ENCODE data around the gene RSU1. TPM values are rescaled to one million over a fixed set of nuclear protein-coding genes. Genes with fewer than 3 reads are reported as not detected.

Gene RSU1
- total RNA-seq, 1 experiment from 2014 or later: 29.5 TPM

DNA sequence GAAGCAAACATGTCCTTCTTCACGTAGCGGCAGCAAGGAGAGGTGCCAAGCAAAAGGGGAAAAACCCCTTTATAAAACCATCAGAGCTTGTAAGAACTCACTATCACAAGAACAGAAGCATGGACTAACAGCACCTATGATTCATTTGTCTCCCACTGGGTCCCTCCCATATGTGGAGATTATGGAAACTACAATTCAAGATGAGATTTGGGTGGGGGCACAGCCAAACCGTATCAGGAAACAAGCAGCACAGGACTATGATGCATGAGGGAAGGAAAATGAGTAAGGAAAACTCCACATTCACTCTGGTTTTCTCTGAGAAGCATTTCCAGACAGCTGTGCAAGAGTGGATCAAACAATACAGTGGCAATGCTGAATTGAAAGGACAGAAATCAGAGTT is 81.6 kb downstream of the RSU1 start:
- Histone ChIP-seq H3K27ac (ENCODE audit: low read depth, low read length) (no peak overlapping the region), H3K4me1 (ENCODE audit: control insufficient read depth in 1 of 2, insufficient read depth in 2 of 2, low read length in 2 of 2) (no peaks in the 10 kb centered on the region), H2AFZ (ENCODE audit: low read depth, low read length, poor library complexity, severe bottlenecking) (no peak overlapping the region), H3K4me3 (replicated peaks in 1 of 2; ENCODE audit: low read depth in 1 of 2, low read length in 2 of 2) (no peak overlapping the region), H3K79me2 (ENCODE audit: insufficient read depth, low read length) (no peaks in the 10 kb centered on the region), H3K27me3 (ENCODE audit: insufficient read depth, low read length) (no peaks in the 10 kb centered on the region), H3K36me3 (ENCODE audit: control insufficient read depth in 1 of 2, insufficient read depth in 2 of 2, low read length in 2 of 2) (no peaks in the 10 kb centered on the region), H4K20me1 (ENCODE audit: insufficient read depth) (no peaks in the 10 kb centered on the region), H3K9me2 (ENCODE audit: insufficient read depth) (no peaks in the 10 kb centered on the region), H3K9me3 (ENCODE audit: control insufficient read depth in 1 of 2, insufficient read depth in 1 of 2, low read depth in 1 of 2, low read length in 2 of 2) (no peaks in the 10 kb centered on the region), H3K4me2 (ENCODE audit: low read length) (no peak overlapping the region), H3K9ac (ENCODE audit: low read length) (no peak overlapping the region)
- BruUV-seq (replicated peaks): no TSS peak
- DNase-seq (ENCODE audit: low read depth, low spot score) (no peak), ATAC-seq (no peak)
- no peak for TF ChIP-seq ELF1 (IDR thresholded peaks at IDR 0.05; ENCODE audit: borderline replicate concordance, low read depth)
- no peak for TF ChIP-seq EZH2 (IDR thresholded peaks at IDR 0.05)
- TF ChIP-seq CBX3 (IDR thresholded peaks at IDR 0.05; ENCODE audit: low read depth): no peak
- TF ChIP-seq, protein P1, sequence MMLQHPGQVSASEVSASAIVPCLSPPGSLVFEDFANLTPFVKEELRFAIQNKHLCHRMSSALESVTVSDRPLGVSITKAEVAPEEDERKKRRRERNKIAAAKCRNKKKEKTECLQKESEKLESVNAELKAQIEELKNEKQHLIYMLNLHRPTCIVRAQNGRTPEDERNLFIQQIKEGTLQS (IDR thresholded peaks at IDR 0.05): no peak
- TF ChIP-seq POLR2A (IDR thresholded peaks at IDR 0.05; ENCODE audit: borderline replicate concordance, extremely low read depth, insufficient read depth, insufficient read length): no peak
- no peak for TF ChIP-seq JUND (IDR thresholded peaks at IDR 0.05)
- intact Hi-C loops (cut with micrococcal nuclease): no loop called here
- POLR2A ChIA-PET: no interaction called here
- CTCF ChIA-PET: no interaction called here
- RAD21 ChIA-PET (ENCODE audit: low non-redundant PET in 1 of 2, low total read pairs in 2 of 2, uncharacterized antibody in 2 of 2, unreplicated experiment in 2 of 2): no interaction called here

DNA sequence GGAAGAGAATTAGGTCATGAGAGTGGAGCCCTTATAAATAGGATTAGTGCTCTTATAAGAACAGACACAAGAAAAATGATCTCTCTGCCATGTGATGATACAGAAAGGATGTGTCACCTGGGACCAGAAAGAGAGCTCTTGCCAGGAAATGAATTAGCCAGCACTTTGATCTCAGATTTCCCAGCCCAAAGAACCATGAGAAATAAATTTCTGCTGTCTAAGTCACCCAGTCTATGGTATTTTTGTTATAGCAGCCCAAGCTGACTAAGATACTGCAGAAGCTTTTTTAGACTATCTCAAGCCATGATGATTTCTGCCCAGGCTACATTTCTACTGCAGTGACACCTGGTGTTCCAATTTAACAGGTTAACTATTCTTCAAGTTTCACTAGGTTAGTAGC is 84.8 kb downstream of the RSU1 start:
- no peaks in the 10 kb centered on the region for H3K9me3 ChIP-seq (ENCODE audit: control insufficient read depth in 1 of 2, insufficient read depth in 1 of 2, low read depth in 1 of 2, low read length in 2 of 2)
- no peak overlapping the region for H3K9ac ChIP-seq (ENCODE audit: low read length)
- ATAC-seq (no peak), DNase-seq (ENCODE audit: low read depth, low spot score) (no peak)
- H3K27me3 ChIP-seq (ENCODE audit: insufficient read depth, low read length): no peaks in the 10 kb centered on the region
- CTCF ChIA-PET: no interaction called here
- POLR2A ChIA-PET: no interaction called here
- H3K4me2 ChIP-seq (ENCODE audit: low read length): no peak overlapping the region
- no peaks in the 10 kb centered on the region for H4K20me1 ChIP-seq (ENCODE audit: insufficient read depth)
- H3K4me1 ChIP-seq (ENCODE audit: control insufficient read depth in 1 of 2, insufficient read depth in 2 of 2, low read length in 2 of 2): no peaks in the 10 kb centered on the region
- H3K36me3 ChIP-seq (ENCODE audit: control insufficient read depth in 1 of 2, insufficient read depth in 2 of 2, low read length in 2 of 2): no peaks in the 10 kb centered on the region
- RAD21 ChIA-PET (ENCODE audit: low non-redundant PET in 1 of 2, low total read pairs in 2 of 2, uncharacterized antibody in 2 of 2, unreplicated experiment in 2 of 2): no interaction called here
- TF ChIP-seq CTCF (IDR thresholded peaks at IDR 0.05 in 2 of 3, conservative IDR thresholded peaks at IDR 0.05 in 1 of 3; ENCODE audit: borderline replicate concordance in 1 of 3, insufficient read depth in 1 of 3, low read depth in 2 of 3, low read length in 2 of 3) (0 out of 6 replicates have a peak, but pooled peaks of 1 of the 3 experiments have one; percentile 7), CBX3 (IDR thresholded peaks at IDR 0.05; ENCODE audit: low read depth) (no peak)
- intact Hi-C loops (cut with micrococcal nuclease): no loop called here
- no peaks in the 10 kb centered on the region for H3K9me2 ChIP-seq (ENCODE audit: insufficient read depth)
- H2AFZ ChIP-seq (ENCODE audit: low read depth, low read length, poor library complexity, severe bottlenecking): no peak overlapping the region
- BruUV-seq (replicated peaks): no TSS peak
- H3K79me2 ChIP-seq (ENCODE audit: insufficient read depth, low read length): no peaks in the 10 kb centered on the region
- H3K27ac ChIP-seq (ENCODE audit: low read depth, low read length): no peak overlapping the region
- H3K4me3 ChIP-seq (replicated peaks in 1 of 2; ENCODE audit: low read depth in 1 of 2, low read length in 2 of 2): no peak overlapping the region
